GM18520 (cell line): ENCODE data around the gene NATD1.

Source experiments
- ATAC-seq: cut with Tn5 transposase; IDR thresholded peaks from one replicate; pipeline ENCODE4 v1.9.1; 2021; ENCODE audit not compliant: unreplicated experiment

Gene NATD1

DNA sequence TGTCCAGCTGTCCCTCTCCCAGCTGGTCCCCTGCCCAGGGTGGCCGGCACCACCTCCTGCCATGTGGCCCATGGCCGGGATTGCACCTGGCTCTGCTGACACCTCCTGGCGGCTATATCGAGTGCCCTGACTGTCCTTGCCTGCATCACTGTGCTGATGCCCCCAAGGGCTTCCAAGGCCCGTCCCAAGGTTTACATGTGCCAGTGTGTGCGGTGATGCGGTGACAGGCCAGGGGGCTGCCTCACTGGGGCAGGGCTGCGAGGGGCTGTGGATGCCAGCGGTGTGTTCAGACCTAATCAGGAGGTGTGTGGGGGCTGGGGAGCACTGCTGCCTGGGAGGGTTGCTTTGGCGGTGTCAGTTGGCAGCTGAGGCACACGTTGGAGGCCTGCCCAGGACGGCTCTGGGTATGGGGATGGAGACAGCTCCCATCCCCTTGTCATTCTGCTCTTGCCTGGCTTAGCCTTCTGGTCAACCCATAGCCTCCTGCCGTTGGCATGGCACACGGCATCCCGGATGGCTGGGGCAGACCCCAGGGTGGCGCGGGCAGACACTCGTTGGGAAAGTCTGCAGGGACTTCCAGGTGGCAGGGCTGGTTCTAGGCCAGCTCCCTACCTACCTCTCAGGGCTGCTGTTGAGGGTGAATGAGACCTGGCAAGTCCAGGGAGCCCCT is 36.8 kb upstream of the NATD1 start:
- ATAC-seq: no peak

GRCh38 chr17:21289175-21289901 is 36.1 kb upstream of the NATD1 start:
- ATAC-seq: no peak

DNA sequence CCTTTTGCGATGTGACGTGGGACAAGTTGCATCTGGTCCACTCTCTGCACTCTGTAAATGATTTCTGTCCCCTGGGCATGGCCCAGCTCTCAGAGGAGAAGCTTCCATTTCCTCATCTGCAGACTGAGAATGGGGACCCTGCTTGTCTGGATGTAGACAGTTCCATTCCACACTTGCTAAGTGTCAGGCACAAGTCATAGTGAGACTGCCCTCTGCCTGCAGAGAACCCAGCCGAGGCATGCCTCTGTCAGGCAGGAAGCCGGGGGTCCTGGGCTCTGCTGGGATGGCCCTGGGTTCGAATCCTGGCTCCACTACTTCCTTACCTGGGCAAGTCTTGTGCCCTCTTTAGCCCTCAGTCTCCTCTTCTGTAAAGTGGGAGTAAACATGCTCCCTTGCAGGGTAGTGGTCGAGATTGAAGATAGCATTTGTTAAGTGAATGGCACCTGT is 35.4 kb upstream of the NATD1 start:
- ATAC-seq: peak; percentile 16

GRCh38 chr17:21287703-21288449 is 34.7 kb upstream of the NATD1 start:
- peak; percentile 33 for ATAC-seq

GRCh38 chr17:21286909-21287702 is 33.9 kb upstream of the NATD1 start:
- no peak for ATAC-seq

DNA sequence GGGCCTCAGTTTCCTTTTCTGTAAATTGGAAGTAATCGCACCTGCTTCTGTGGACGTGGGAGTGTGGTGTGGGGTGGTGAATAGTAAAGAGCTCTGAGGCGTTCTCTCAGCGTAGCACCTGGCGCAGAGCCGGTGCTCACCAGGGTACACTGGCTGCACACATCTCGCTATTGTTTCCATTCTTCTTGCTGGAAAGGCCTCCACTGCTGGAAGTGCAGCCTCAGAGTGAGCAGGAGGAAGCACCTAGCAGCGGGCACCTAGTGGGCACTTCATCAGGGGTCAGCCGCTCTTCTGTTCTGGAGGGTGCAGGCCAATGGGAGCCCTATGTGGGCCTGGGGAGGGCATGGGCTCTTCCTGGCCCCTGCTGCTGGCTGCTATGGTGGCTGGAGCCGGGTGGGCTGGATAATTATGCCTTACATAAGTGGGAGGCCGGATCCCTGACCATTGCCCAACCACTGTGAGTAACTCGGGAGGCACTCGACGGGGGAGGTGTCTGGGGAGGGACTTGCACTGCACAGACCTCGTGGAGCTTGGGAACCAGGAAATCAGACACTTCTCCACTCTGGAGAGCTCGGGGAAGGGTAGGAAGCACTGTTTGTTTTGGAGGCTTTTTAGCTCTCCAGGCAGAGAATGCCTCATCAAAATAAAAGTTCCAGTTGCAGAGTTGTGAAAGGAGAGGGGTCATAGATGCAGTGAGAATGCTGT is 33.0 kb upstream of the NATD1 start:
- ATAC-seq: no peak

DNA sequence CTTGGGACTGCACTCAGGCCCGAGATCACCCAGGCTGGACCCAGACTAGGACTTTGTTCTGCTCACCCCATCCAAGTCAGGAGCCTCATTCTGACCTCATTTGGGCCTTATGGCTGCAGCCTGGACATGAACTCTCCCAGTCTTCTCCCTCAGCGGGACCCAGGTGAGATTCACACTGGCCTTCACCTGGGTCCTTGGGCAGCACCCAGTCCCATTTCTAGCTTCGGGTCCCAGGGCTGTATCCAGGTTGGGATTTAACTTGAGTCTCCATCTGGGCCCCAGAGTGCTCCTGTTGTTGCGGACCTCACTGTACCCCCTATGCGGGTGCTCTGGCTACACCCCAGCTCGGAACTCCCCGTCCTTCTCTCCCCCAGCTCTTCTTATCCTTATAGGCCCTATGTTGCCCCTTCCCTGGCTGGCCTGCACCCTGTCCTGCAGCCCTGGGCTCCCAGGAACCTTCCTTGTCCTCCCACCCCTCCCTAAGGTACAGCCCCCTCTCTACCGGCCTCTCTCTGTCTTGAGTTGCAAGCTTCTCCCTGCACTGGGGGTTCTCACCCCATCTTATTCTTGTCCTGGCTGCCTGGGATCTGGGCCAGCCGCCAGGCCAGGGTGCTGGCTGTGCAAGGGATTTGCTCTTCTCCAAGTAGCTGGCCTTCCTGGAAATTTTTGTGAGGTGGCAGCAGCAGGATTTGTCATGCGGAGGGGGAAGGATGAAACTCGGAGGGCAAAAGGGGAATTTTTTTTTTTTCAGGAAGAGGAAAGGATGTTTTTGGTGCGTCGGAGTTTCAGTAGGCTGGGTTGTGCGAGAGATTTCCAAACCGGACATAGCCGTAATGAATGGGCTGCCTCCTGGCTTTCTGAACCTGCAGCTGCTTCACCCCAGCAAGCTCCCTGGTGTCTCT is 32.2 kb upstream of the NATD1 start:
- ATAC-seq: no peak

DNA sequence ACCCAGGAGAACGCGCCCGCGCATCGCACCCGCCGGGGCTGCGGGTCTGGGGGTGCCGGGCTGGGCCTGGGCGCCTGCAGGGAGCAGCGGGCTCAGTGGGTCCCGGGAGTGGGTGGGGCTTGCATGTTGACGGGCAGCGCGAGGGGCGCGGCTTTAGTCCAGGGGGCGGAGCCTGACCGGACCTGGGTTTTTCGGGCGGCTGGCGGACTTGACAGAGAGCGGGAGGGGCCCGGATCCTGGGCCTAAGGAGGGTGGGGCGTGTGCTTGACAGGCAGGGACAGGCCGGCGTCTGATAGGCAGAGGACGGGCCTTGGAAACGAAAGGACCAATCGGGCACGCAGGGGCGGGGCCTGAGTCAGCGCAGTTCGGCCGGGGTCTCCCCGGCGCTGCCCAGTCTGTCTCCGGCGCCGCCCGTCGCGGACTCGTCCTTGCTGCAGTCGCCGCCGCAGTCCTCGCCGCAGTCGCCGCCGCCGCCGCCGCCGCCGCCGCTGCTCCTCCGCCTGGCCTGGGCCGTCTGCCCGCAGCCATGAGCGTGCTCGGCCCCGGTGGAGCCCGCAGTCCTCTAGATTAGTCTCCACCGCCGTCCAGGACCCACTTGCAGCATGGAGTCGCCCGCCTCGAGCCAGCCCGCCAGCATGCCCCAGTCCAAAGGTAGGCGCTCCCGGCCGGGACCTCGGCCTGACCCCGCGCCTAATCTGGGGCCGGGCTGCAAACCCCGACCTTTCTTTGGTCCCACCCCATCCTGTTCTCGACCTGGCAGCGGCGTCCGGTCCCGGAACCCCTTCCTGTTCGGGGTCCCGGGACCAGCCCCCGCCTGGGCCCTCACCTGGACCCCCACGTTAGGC is 31.3 kb upstream of the NATD1 start, which contains the start of gene MAP2K3:
MAP2K3 (plus strand) TSS at position 393 of the 845 bp plus-strand sequence; CDS start at position 603, 210 bp downstream.
- peak; percentile 57 for ATAC-seq

- no peak for ATAC-seq
Observed at GRCh38 chr17:21283482-21284318, 30.5 kb upstream of the NATD1 start.

DNA sequence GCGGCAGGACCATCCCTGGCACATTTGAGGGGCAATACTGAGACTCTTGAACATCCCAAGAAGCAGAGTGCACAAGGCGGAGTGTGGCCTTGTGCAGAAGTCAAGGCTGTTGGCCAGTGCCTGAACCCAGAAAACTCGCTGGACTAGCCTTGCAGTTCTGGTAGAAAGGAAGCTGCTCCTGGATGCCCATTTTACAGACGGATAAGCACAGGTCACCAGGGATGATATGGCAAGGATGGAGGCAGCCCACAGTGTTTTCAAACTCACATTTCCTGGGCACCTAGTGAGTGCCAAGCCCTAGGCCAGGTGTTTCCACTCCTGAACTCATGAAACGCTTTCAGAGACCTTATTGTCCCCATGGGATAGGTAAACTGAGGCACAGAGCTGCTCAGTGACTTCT is 29.6 kb upstream of the NATD1 start:
- ATAC-seq: no peak

- ATAC-seq: no peak
Observed at GRCh38 chr17:21282231-21282630, 29.0 kb upstream of the NATD1 start.

DNA sequence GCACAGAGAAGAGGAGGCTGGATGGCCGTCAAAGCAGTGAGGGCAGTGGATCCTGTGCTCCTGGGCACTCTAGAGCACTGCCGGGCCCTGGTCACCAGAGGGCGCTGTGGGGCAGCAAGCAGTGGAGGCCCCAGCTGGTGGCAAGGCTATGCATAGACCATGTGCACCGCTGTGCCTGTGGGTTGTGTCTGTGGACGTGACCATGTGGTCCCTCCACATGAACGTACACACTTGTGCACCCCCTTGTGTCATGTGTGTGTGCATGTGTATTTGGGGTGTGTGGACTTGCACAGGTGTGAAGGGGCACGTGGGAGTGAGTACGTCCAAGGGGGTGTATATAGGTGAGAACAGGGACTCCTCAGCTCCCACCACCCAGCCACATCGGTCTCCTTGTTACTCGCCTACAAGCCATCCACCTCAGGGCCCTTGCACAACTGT is 26.9 kb upstream of the NATD1 start:
- ATAC-seq: peak; percentile 26

GRCh38 chr17:21279582-21279981 is 26.4 kb upstream of the NATD1 start:
- ATAC-seq: no peak

DNA sequence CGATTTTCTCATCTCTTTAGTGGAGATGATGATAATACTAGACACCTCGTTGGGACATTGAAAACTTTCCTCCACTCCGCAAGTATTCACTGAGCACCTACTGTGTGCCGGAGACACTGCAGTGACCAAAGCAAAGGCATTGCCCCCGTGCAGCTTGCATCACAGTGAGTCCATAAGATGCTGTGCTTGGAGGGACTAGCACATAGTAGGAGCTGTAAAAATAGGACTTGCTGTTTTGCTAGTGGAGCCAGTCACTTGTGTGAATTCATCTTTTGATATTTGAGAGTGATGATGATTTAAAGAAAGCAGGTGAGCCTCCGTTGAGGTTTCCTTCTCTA is 26.0 kb upstream of the NATD1 start:
- ATAC-seq: no peak

- no peak for ATAC-seq
Observed at GRCh38 chr17:21278450-21279197, 25.4 kb upstream of the NATD1 start.

- no peak for ATAC-seq
Observed at GRCh38 chr17:21277332-21277731, 24.1 kb upstream of the NATD1 start.

DNA sequence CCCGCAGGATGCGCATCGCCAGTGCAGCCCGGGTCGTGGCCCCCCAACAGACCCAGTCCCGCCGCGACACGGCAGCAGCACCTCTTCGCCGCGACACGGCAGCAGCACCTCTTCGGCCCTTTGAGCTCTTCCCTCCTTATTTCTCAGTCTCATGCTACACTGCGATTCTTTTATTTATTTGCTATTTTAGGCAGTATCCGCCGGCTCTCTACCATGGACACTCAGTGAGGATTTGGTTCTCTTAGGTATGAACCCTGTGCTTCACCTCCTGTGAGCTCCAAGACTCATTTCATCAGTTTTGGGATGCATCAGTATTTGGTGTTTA is 23.0 kb upstream of the NATD1 start:
- ATAC-seq: no peak
